ENCODE measurements around the gene ZCCHC24. TPM values are rescaled to one million over a fixed set of nuclear protein-coding genes. Genes with fewer than 3 reads are reported as not detected.

ZCCHC24 gene
- total and polyA plus RNA-seq, 2 of the 8 experiments (the other 6 are each of a cell fraction or from before 2014, with no cell fraction given) = 3.9 to 6.9 TPM

- TF ChIP-seq BRCA1 (IDR thresholded peaks at IDR 0.05; ENCODE audit: low read depth, low read length) (no peak), YY1 (IDR thresholded peaks at IDR 0.05; ENCODE audit: low read depth, low read length) (no peak), JUN (IDR thresholded peaks at IDR 0.05; ENCODE audit: low read depth, low read length) (no peak), EZH2 (IDR thresholded peaks at IDR 0.05; ENCODE audit: low read depth, low read length, severe bottlenecking) (no peak), HDAC2 (IDR thresholded peaks at IDR 0.05; ENCODE audit: borderline replicate concordance in 1 of 2, low read depth in 2 of 2, low read length in 2 of 2) (no peak), NANOG (IDR thresholded peaks at IDR 0.05; ENCODE audit: insufficient read depth, low read depth, low read length, poor library complexity, severe bottlenecking) (no peak), SP1 (IDR thresholded peaks at IDR 0.05; ENCODE audit: low read depth, low read length) (no peak), FOSL1 (IDR thresholded peaks at IDR 0.05; ENCODE audit: insufficient read depth, low read depth, low read length) (no peak), KDM4A (IDR thresholded peaks at IDR 0.05; ENCODE audit: low read depth, low read length, severe bottlenecking) (no peak), SRF (IDR thresholded peaks at IDR 0.05; ENCODE audit: low read depth, low read length) (no peak)
These were observed 110.3 kb downstream of the ZCCHC24 start (continued) for GRCh38 chr10:79335094-79335469.
